Left ventricle myocardium inferior (tissue), 1 donor: ENCODE data around the gene UCHL5. TPM values are rescaled to one million over a fixed set of nuclear protein-coding genes. Genes with fewer than 3 reads are reported as not detected.

Source experiments
- DNase-seq: peaks from one replicate; pipeline ENCODE4 v3.0.0-alpha.2; 2020
- H3K27ac ChIP-seq: fragments of 200-600 bp; replicated peaks from 2 replicates; pipeline ENCODE4 v1.8.0; 2021
- H3K27me3 ChIP-seq: fragments of 200-600 bp; 2 replicates; pipeline ENCODE4 v1.8.0; 2021; ENCODE audit warnings: low read depth
- H3K36me3 ChIP-seq: fragments of 200-600 bp; 2 replicates; pipeline ENCODE4 v1.8.0; 2021
- H3K4me1 ChIP-seq: fragments of 200-600 bp; 2 replicates; pipeline ENCODE4 v1.8.0; 2021
- H3K4me3 ChIP-seq: fragments of 200-600 bp; 2 replicates; pipeline ENCODE4 v1.8.0; 2021; ENCODE audit warnings: mild to moderate bottlenecking, moderate library complexity
- H3K9me3 ChIP-seq: fragments of 200-600 bp; replicated peaks from 2 replicates; pipeline ENCODE4 v1.8.0; 2021
- intact Hi-C: fragments of 100-400 bp; cut with micrococcal nuclease; formaldehyde crosslinking; loops from one replicate; pipeline ENCODE4 v1.11.0; 2022
- total RNA-seq: library from RNA; stranded (reverse); fragmentation: NEBNext Ultra II Directional; extraction: Animal tissue kit (Norgen Biotek cat#: 25700); gene quantifications from one replicate; pipeline ENCODE4 v1.2.1, GENCODE V29; 2021
- TF ChIP-seq, protein P1 (sequence below): fragments of 200-600 bp; IDR thresholded peaks from 2 replicates; pipeline ENCODE4 v1.8.0; 2021; ENCODE audit warnings: antibody characterized with exemption, mild to moderate bottlenecking, borderline replicate concordance
- donor health status: DM: no; HTN: yes; CAD: no; lungs with severe emphysema.

The UCHL5 gene
- total RNA-seq, 1 donor from 2014 or later = 43.0 TPM

DNA sequence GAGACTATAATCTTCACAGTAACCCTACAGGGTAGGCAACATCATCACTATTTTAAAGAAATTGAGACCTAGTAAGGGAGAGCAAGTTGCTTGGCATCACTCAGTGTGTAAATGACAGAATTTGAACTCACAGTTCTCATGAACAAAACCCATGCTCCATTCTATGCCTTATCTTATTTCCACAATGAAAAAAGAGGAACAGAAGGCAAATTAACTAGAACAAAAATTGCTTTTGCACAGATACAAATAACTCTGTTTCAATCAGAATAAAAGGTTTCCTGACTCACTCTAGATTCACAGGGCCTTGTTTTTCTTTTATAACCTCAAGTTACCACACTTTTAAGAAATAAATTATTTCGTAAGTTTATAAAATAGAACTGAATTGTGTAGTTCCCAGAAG lies 90.1 kb downstream of the UCHL5 start:
- intact Hi-C loops = no loop called here
- H3K36me3 ChIP-seq = no peaks in the 10 kb centered on the region
- TF ChIP-seq, protein P1, sequence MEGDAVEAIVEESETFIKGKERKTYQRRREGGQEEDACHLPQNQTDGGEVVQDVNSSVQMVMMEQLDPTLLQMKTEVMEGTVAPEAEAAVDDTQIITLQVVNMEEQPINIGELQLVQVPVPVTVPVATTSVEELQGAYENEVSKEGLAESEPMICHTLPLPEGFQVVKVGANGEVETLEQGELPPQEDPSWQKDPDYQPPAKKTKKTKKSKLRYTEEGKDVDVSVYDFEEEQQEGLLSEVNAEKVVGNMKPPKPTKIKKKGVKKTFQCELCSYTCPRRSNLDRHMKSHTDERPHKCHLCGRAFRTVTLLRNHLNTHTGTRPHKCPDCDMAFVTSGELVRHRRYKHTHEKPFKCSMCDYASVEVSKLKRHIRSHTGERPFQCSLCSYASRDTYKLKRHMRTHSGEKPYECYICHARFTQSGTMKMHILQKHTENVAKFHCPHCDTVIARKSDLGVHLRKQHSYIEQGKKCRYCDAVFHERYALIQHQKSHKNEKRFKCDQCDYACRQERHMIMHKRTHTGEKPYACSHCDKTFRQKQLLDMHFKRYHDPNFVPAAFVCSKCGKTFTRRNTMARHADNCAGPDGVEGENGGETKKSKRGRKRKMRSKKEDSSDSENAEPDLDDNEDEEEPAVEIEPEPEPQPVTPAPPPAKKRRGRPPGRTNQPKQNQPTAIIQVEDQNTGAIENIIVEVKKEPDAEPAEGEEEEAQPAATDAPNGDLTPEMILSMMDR = no peak
- no peak overlapping the region for H3K4me3 ChIP-seq
- H3K9me3 ChIP-seq = no peaks in the 10 kb centered on the region
- DNase-seq = no peak
- no peak overlapping the region for H3K27ac ChIP-seq
- no peaks in the 10 kb centered on the region for H3K27me3 ChIP-seq
- no peaks in the 10 kb centered on the region for H3K4me1 ChIP-seq

GRCh38 chr1:192968323-192968722 lies 90.8 kb downstream of the UCHL5 start:
- TF ChIP-seq, protein P1 = no peak
- intact Hi-C loops = no loop called here
- no peak for DNase-seq

GRCh38 chr1:192967901-192968300 lies 91.3 kb downstream of the UCHL5 start:
- Histone ChIP-seq H3K4me1 (no peaks in the 10 kb centered on the region), H3K36me3 (no peaks in the 10 kb centered on the region), H3K27ac (no peak overlapping the region), H3K9me3 (no peaks in the 10 kb centered on the region), H3K27me3 (no peaks in the 10 kb centered on the region), H3K4me3 (no peak overlapping the region)
- intact Hi-C loops = no loop called here
- DNase-seq = no peak
- TF ChIP-seq, protein P1 = no peak

More at GRCh38 chr1:192968323-192968722, 90.8 kb downstream of the UCHL5 start:
- H3K4me3 ChIP-seq = no peak overlapping the region
- H3K27me3 ChIP-seq = no peaks in the 10 kb centered on the region
- H3K27ac ChIP-seq = no peak overlapping the region
- no peaks in the 10 kb centered on the region for H3K4me1 ChIP-seq
- no peaks in the 10 kb centered on the region for H3K36me3 ChIP-seq
- H3K9me3 ChIP-seq = no peaks in the 10 kb centered on the region

DNA sequence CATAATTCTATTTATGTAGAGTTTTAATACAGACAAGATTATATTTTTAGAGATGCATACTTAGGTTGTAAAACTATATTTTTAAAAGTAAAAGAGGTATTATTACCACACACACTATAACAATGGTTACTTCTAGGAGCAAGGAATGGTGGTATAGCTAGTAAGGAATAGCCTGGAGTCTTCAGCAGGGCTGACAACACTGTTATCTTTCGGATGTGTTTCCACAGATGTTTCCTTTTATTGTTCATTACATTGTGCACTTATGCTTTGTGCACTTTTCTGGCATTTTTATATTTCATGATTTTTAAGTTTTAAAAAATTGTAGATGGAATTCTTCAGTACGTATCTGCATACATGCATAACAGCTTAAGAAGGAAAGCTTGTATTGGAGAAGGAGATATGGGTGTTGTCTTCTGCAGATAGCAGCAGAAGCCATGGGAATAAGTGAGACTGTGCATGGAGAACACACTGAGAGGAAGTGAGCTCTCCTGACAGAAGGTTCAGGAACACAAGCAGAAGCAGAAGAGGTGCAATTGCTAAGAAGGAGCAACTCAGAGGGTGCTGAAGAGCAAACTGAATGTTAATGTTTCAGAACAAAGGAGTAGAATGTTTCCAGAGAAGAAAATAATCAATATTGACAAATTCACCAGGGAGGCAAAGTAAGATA lies 91.8 kb downstream of the UCHL5 start:
- intact Hi-C loops = no loop called here
- Histone ChIP-seq H3K27ac (no peak overlapping the region), H3K9me3 (no peaks in the 10 kb centered on the region), H3K4me1 (no peaks in the 10 kb centered on the region), H3K36me3 (no peaks in the 10 kb centered on the region), H3K4me3 (no peak overlapping the region), H3K27me3 (no peaks in the 10 kb centered on the region)
- TF ChIP-seq, protein P1 = no peak
- no peak for DNase-seq

DNA sequence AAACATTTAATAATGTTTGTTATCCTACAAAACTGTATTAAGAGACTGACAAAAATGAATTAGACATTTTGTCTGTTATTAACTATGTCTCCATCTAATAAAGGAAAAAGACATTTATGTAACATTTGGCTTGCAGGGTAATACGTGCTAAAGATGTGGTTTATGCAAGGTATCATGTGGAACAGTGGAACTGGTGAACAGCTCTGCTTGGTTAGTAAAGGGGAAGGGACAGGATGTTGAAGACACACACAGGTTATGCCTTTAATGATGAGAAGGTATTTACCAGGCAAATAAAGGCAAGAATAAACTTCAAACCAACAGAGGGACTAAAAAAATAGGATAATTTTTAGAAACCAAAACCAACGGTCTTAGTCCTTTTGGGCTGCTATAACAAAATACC lies 93.1 kb downstream of the UCHL5 start:
- no peak for DNase-seq
- Histone ChIP-seq H3K9me3 (no peaks in the 10 kb centered on the region), H3K27me3 (no peaks in the 10 kb centered on the region), H3K4me3 (no peak overlapping the region), H3K27ac (no peak overlapping the region), H3K36me3 (no peaks in the 10 kb centered on the region), H3K4me1 (no peaks in the 10 kb centered on the region)
- intact Hi-C loops = no loop called here
- TF ChIP-seq, protein P1 = no peak
